Hypothalamus (tissue), 51 donors: ENCODE data around the gene DGKA.

Experiments used
- DNase-seq, 51 donors: peaks; one replicate each; lab custom pipeline; 2025; lab: John Stamatoyannopoulos, UW

Gene DGKA

DNA sequence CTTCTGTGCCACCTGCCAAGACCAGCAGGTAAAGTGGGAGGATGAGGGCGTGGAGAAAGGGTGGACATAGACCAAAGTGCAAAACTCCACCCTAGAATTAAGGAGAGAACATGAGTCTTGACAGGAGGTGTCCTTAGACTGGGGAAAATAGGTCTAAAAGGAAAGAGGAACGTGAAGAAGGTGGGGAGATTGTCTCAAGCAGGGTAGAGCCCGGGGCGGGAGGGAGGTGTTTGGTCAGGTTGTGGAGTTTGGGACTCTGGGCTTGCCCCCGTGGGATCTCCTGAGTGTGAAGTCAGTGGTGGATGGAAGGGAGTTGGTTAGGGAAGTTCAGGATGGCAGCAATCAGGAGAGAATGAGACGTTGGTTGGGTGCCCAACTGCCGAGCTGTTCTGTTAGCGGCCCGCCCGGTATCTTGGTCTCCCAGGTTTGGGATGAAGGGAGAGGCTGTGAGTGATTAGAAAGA is 386 bp downstream of the DGKA start:
- DNase-seq: peak in 2 of 51 donors; percentile 26 to 30

DNA sequence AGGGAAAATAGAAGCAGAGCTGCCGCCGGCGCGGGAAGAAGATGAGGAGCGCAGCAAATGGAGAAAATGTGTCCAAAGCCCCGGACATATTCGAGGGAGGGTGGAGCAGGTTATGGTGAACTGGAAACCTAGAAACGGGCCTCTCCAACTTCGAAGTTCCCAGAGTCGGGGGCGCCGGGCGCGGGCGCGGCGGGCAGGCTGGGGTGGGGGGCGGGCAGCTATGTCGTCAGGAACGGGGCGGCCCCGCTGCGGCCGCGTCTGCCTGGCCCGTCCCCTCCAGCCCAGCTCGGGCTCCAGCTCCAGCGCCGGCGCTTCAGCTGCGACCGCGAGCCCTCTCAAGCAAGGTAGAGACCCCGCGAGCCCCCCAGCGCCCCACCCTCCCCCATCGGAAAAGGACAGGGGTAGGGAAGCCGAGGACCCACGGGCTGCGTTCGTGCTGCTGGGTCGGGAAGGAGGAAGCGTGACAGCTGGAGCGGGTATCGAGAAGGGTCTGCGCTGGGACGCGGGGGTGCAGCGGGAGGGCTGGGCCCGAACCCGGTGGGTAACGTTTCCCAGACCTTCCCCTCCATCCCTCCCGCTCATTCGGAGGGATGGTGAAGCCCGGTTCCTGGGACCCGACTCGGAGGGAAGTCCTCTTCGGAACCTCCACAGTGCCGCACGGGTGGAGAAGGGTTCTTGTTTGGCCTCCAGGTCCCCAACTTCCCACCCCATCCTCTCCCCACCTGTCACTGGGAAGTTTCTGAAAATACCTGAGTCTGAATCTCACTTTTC is 1.0 kb downstream of the DGKA start:
- peak in 34 of 51 donors; percentile 5 to 62 (median 36) for DNase-seq

DNA sequence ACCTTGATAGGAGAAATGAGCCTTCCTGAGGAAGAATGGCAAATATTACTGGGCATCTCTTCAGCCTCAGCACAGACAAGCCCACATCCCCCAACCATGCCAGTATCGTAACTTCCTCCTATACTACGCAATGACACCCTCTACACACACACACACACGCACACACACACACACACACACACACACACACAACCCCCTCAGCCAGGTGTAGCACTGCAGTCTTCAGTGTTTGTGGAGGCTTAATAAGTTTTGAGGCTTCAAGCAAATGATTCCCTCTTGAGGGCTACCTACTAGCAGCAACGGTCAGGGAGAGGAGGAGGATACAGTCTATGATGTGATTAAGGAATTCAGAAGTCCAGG is 1.6 kb downstream of the DGKA start:
- DNase-seq: peak in 3 of 51 donors; percentile 20 to 35 (median 27)

DNA sequence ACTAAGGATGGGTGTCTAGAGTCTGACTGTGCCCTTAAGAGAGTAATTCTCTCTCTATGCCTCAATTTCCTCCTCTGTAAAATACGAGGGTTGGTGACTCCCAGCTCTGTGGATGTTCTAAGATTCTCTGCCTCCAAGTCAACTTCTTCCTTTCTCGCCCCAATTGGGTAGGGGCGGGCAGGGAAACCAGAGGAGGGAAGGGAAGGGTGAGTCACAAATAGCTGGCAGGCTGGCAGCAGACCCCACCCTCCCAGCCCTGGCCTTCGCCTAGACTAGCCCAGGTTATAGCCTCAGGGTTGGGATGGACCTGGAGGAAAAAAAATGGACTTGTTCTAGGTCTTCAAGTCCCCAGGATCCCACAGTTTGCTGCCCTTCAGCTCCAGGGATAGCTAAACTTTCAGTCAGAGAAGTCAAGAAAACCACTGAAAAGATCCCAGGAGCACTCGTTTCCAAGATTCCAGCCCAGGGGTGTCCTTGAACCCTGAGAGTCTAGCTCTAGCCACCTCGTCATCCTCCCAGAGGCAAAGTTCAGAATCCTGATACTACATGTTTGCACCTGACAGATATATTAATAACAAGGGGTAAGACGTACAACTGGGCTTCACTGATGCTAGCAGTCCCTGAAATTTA is 2.3 kb downstream of the DGKA start:
- no peak for DNase-seq

DNA sequence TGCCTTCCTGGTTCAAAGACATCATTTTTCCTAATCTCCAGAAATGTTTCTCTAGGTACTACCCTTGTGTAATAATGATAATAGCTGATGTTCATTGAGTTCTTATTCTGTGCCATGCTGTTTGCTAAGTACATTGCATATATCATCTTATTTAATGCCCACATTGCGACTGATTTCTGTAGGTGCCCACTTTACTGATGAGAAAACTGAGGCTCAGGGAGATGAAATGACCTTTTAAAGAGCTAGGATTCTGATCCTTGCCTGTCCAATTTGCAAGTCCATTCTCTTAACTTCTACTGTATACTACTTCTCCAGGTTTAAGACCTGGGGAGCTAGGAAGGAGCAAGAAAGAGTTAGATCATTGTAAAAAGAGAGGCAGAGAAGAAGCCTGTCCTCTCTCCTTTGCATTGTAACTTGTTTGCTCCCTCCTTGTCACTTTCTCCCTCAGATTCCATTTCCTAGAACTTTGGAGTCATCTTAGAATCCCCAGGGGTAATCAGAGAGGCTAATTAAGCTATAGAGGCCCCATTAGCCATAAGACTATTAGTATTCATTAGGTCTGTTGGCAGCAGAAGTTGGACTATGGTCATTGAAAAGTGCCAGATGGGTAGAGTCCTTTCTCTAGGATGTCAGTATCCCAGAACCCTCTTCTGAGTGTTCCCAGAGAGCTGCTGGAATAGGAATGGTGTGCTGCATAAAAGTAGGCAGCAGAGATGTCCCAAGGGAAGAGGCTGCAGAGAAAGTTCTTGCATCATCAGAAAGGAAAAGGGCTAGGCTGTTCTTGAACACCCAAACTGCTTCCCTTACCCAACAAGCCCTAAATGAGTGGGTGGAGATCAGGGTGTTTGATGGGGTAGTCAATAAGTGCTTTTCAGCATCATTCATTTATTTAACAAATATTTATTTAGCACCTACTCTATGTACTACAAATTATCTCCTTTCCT is 3.1 kb downstream of the DGKA start:
- DNase-seq: no peak

DNA sequence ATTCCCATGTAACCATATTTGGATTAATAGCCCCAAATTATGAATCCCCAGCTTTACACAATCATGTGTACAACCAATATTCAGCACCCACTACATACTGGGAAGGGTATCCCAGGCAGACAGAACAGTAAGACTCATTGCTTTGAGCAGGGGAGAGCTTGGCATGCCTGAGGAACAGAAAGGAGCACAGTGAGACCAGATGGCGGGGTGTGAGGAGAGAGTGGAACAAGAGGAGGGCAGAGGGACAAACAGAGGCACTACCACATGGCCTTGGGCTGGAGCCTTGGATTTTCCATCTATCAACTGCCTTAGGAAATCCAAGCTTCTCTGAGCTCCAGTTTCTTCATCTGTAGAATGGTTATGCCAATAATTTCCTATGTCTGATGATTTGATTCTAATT is 3.8 kb downstream of the DGKA start:
- DNase-seq: no peak

DNA sequence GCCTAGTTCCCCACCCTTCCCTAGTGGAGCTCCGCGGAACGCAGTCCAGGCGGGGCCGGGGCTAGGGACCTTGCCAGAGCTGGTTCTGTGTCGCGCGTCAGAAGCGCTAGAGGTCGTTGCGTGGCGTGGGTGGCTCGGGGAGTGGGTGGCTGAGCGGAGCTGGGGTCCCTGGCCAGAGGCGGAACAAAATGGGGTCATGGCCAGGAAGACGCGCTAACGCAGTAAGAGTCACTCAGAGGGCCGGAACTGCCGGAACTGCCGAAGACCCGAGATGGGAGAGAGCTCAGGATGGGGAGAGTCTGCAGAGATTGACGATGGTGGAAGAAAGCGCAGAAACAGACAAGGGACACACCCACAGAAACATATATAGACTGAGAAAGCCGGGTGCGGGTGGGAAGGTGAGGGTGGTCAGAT is 4.8 kb downstream of the DGKA start:
- peak in 3 of 51 donors; percentile 5 to 25 (median 13) for DNase-seq

DNA sequence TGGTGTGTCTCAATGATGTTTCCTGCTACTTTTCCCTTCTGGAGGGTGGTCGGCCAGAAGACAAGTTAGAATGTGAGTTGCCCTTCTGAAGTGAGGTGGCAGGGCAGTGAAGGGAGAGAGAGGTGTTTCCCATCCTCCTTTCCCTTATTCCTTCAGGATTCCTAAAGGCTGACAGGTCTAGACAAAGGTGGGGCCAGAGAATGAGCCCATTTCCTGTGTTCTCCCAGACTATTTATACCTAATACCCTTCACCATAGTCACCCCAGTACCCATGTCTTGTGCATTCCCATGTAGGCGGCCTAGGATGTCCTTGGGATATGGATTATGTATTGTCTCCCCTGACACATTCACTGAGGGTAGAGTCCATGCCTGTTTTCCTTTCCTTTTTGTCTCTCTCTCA is 7.0 kb downstream of the DGKA start:
- DNase-seq: no peak

DNA sequence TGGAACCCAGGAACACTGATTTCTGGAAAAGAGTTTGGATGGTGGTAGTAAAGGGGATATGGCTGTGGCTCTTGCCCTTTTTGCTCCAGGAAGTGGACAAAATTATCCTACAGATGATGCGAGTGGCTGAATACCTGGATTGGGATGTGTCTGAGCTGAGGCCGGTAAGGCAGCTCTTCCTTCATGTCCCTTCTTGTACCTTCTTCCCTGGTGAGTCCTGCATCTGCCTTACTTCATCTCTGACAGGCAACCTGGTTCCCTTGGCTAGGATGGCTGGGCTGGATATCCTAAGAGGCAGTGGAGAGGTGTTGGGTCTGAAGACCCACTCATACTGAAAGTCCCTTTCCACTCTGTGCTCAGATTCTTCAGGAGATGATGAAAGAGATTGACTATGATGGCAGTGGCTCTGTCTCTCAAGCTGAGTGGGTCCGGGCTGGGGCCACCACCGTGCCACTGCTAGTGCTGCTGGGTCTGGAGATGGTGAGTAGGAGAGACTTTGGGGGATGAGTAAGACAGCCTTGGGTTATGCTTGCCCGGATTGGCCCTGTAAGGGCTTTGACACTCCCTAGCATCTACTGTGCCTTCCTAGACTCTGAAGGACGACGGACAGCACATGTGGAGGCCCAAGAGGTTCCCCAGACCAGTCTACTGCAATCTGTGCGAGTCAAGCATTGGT is 8.0 kb downstream of the DGKA start:
- no peak for DNase-seq

DNA sequence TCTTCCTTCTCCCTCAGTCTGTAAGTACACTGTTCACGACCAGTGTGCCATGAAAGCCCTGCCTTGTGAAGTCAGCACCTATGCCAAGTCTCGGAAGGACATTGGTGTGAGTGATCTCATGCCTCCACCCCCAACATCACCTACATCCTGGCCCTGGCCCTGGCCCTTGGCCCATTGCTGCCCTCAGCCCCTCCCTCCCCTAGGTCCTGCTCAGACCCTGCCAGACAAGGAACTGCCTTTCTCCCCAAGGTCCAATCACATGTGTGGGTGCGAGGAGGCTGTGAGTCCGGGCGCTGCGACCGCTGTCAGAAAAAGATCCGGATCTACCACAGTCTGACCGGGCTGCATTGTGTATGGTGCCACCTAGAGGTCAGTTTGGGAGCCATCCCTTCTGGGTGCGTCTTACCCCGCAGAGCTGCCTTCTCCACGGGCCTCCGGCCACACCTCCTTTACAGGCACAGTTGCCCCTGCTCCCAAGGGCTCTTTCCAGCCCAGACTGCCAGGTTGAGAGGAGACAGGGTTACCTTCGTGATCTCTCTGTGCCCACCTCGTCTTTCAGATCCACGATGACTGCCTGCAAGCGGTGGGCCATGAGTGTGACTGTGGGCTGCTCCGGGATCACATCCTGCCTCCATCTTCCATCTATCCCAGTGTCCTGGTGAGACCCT is 9.2 kb downstream of the DGKA start:
- peak; percentile 19 to 87 (median 68) for DNase-seq

DNA sequence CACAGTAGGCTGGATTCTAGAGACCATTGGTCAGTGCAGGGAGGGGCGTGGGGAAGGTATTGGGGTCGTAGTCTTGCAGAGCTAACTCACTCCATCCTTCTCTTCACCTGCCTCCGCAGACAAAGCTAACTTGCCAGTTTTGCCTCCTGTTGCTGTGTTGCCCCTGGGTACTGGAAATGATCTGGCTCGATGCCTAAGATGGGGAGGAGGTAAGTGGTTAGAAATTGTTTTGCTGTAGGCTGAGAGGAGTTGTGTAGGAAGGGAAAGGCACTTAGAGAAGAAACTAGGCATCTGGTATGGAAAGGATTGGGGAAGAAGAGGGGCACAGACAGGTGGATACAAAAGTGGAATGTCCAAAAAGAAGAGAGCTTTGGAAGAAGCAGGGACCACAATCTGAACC is 11.1 kb downstream of the DGKA start:
- no peak for DNase-seq

DNA sequence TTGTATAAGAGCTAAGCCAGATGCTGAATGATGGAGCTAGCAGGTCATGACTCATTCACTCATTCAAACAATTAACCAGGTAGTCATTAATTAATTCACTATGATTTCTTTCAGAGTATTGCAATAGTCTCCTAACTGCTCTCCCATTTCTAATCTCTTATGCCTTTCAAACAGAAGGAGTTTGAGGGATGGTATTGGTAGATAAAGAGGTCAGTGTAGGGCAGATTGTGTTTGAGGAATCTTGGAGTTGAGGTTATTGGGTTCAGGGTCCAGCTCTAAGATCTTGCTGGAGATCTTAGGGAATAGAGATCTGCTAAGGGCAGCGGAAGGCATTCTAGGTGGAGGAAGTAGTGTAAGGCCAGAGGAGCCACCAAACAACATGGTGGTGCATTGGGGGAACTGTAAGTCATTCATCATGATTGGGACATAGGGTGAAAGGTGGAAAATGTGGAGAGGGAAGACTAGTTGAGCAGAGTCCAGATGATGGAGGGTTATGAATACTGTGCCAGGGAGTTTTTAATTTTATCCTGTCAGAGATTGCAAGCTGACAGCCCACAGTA is 11.7 kb downstream of the DGKA start:
- no peak for DNase-seq

DNA sequence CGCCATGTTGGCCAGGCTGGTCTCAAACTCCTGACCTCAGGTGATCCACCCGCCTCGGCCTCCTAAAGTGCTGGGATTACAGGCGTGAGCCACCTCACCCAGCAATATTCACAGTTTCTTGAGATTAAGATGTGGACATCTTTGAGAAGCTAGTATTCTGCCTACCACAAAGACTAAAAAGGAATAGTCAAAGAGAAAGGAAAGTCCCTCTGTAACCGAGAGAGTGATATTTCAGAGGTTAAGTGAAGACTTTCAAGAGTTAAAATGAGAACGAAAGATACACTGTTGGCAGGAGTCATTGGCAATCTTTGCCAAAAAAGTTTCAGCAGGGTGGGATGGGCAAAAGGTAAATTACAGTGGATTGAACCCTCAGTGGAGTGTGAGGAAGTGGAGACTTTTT is 15.6 kb downstream of the DGKA start:
- DNase-seq: no peak

DNA sequence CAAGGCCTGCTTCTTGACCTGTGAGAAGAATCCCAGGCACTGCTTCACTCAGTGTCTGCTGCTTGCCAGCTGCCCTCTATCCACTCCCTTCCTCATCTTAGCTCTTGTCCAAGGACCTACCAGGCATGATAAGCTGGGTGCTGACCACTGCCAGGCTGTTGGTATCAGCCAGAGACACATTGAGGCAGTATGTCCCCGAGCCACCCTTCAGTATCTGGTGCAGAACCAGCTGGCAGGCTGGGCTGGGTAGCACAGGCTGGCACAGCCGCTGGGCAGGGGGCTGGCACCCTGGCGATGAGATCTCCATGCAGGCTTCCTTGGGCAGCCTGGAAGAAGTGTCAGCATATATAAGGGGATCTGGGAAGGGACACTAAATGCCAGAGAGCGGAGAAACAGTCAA is 24.4 kb downstream of the DGKA start:
- DNase-seq: no peak

DNA sequence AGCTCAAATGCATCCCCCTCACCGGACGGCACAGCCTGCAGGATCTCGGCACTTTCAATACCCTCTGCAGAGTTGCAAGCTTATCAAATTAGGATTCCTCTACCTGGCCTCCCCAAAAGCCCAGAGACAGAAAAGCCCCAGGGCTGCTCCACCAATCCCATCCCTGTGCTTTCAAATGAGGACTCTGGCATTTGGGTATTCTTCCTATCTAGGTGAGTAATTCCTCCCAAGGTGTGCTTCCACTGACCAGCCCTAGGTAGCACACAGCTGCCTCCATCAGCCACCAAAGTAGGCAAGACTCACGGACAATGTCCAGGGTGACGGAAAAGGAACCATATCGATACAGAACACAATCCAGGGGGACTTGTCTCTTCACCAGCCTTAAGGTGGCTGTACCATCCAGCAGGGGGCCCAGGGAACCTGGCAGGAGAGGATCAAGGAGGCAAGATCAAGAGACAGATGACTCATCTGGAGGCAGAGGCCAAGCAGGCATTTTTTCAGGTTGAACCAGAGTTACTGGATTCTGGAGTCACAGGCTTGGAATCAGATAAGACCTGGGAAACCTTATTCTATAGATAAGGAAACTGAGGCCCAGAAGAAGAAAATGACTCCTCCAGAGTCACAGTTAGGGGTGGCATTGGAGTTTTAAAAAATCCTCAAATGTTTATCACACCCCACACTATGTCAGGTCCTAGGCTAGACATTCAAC is 25.0 kb downstream of the DGKA start:
- DNase-seq: no peak

DNA sequence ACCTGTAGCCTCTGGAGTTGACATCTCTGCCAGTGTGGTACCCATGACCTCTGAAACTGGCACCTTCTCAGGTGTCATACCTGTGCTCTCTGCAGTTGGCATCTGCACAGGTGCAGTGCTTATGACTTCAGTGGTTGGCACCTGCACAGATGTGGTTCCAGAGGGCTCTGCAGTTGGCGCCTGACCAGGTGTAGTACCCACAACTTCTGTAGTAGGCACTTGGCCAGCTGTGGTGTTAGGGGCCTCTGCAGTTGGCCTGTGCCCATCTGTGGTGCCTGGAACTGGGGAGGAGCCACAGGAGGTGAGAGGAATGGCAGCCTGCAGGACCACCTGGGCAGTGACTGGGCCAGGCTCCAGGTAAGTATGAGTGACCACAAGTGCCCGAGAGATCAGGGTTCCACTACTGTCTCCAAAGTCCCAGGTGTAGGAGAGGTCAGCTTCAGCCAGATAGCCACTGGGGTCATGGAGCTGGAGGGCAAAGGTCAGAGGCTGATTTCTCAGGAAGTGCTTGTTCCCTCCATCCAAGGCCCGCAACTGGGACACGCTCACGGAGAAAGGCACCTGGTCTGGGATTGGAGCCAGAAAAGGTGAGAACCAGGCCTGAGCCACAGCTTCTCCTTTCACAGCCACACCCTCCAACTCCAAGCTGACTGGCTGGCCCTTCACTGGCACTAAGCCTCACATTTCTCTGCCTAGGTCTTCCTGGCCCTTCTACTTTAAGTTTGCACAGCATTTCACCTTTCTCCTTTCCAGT is 26.3 kb downstream of the DGKA start:
- no peak for DNase-seq

DNA sequence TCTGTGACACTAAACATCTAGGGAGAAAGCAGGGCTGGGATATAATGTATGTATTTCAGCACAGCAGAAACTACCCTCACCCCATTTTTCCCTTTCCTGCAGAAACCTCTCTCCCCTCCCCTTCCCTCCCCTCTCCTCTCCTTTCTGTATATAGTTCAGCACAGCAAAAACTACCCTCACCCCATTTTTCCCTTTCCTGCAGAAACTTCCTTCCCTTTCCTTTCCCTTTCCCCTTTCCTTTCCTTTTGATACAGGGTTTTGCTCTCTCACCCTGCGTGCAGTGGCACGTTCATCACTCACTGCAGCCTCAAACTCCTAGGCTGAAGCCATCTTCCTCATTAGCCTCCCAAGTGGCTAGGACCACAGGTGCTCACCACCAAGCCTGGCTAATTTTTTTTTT is 32.8 kb downstream of the DGKA start:
- no peak for DNase-seq

DNA sequence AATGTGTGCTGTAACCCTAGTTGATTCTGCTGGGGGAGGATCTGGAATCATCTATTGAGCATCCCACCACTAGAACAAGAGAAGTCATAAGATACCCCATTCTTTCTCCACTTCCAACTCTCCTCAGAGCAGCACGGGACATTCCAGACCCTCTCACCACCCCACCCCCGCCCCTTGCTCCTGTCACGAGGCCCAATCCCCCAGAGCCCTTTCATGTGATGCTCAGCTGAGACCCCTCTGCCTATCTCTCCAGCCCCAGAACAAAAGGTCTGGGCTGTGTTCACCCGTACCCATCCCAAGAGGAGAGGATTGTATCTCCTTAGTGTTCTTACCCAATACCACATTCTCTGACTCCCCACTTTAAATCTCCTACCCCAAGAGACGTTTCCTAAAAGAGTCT is 34.3 kb downstream of the DGKA start:
- DNase-seq: no peak
